A673 (cell line): ENCODE measurements around the gene DNASE1. TPM values are rescaled to one million over a fixed set of nuclear protein-coding genes. Genes with fewer than 3 reads are reported as not detected.
"Not testable (repeated sequence)": the region's sequence is repeated elsewhere in the genome, so short reads cannot be mapped to it uniquely, and the experiment has no call there.

Experiments used
- BruUV-seq: library from RNA; stranded (reverse); fragments of 400-500 nt; replicated peaks from 2 replicates; lab custom pipeline; 2021; lab: Mats Ljungman, UMichigan
- CTCF ChIA-PET: fragments of 300-600 bp; sonication (Branson Sonifier 250); formaldehyde crosslinking; loops from one replicate; lab custom pipeline; 2022; ENCODE audit warnings: antibody characterized with exemption; lab: Charles Lee
- POLR2A ChIA-PET: fragments of 300-600 bp; sonication (Branson Sonifier 250); formaldehyde crosslinking; loops from one replicate; lab custom pipeline; 2022; ENCODE audit warnings: antibody characterized with exemption; ENCODE audit not compliant: low non-redundant PET; lab: Charles Lee
- DNase-seq: peaks from one replicate; pipeline ENCODE4 v3.0.0-alpha.2; 2015; ENCODE audit warnings: low spot score
- H3K27ac ChIP-seq: fragments of 200-600 bp; sonication (generic); 2 replicates; pipeline ENCODE4 v1.5.1; 2016; ENCODE audit warnings: mixed run types, low read depth, mild to moderate bottlenecking, mixed read lengths, antibody characterized with exemption, low read length; ENCODE audit not compliant: poor library complexity, severe bottlenecking
- H3K27me3 ChIP-seq: fragments of 200-600 bp; sonication (generic); replicated peaks from 2 replicates; pipeline ENCODE4 v1.6.1; 2017; ENCODE audit warnings: mixed run types, low read depth, mild to moderate bottlenecking, mixed read lengths, antibody characterized with exemption, low read length; ENCODE audit not compliant: insufficient read depth, poor library complexity
- H3K36me3 ChIP-seq: fragments of 200-600 bp; sonication (generic); 2 replicates; pipeline ENCODE4 v1.6.1; 2016; ENCODE audit warnings: mixed run types, mild to moderate bottlenecking, mixed read lengths, antibody characterized with exemption, low read length; ENCODE audit not compliant: insufficient read depth, poor library complexity, severe bottlenecking
- H3K4me1 ChIP-seq: fragments of 200-600 bp; sonication (generic); 2 replicates; pipeline ENCODE4 v1.6.1; 2017; ENCODE audit warnings: mixed run types, mild to moderate bottlenecking, mixed read lengths, antibody characterized with exemption, low read length; ENCODE audit not compliant: insufficient read depth, poor library complexity, severe bottlenecking
- H3K4me3 ChIP-seq: fragments of 200-600 bp; sonication (generic); 2 replicates; pipeline ENCODE4 v1.5.1; 2016; ENCODE audit warnings: low read depth, mixed run types, mild to moderate bottlenecking, mixed read lengths, low read length; ENCODE audit not compliant: poor library complexity, severe bottlenecking
- H3K9me3 ChIP-seq: fragments of 200-600 bp; sonication (generic); 2 replicates; pipeline ENCODE4 v1.6.1; 2016; ENCODE audit warnings: mixed run types, low read depth, mild to moderate bottlenecking, mixed read lengths, antibody characterized with exemption, low read length; ENCODE audit not compliant: poor library complexity, severe bottlenecking
- EZH2 ChIP-seq: fragments of 200-600 bp; sonication (generic); IDR thresholded peaks from 2 replicates; pipeline ENCODE4 v1.6.1; 2017; ENCODE audit warnings: borderline replicate concordance, low read depth, mild to moderate bottlenecking, mixed read lengths, antibody characterized with exemption, low read length; ENCODE audit not compliant: poor library complexity, severe bottlenecking
- intact Hi-C: fragments of 100-400 bp; cut with micrococcal nuclease; formaldehyde crosslinking; loops from one replicate; pipeline ENCODE4 v1.10.0; 2022; ENCODE audit not compliant: unreplicated experiment
- total RNA-seq: library from RNA; stranded (reverse); gene quantifications from 2 replicates; pipeline ENCODE4 v1.2.3, GENCODE V29; 2021
- TF ChIP-seq, protein P1 (sequence below): fragments of 300-800, 200-600 bp; sonication (generic); conservative IDR thresholded peaks from 2 replicates; pipeline ENCODE4 v1.5.1; 2017; ENCODE audit warnings: low read depth, mild to moderate bottlenecking, antibody characterized with exemption, low read length, moderate library complexity, mixed read lengths

The DNASE1 gene
- total RNA-seq, 1 experiment from 2014 or later, result 17.9 TPM

DNA sequence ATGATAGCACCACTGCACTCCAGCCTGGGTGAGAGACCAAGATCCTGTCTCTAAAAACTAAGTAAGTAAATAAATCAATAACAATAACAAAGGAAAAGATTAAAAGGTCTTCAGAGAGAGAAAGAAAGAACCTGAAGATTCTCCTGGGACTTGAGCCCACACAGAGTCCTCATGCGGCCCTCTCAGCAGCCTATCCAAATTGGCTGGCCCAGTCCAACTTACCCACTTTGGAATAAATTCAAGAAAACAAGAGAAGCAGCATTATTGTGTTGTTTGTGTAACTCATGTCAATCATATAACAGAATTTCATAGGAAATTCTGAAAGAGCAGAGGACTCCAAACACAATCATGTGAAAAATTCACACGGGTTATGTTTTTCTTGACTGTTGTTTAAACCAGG is 46.9 kb upstream of the DNASE1 start:
- no TSS peak for BruUV-seq
- no peaks in the 10 kb centered on the region for H3K36me3 ChIP-seq
- ChIA-PET POLR2A (no interaction called here), CTCF (no interaction called here)
- intact Hi-C loops, result no loop called here
- H3K4me1 ChIP-seq, result peaks cover 3% of the 10 kb centered on the region
- H3K27me3 ChIP-seq, result no peaks in the 10 kb centered on the region
- TF ChIP-seq, protein P1, sequence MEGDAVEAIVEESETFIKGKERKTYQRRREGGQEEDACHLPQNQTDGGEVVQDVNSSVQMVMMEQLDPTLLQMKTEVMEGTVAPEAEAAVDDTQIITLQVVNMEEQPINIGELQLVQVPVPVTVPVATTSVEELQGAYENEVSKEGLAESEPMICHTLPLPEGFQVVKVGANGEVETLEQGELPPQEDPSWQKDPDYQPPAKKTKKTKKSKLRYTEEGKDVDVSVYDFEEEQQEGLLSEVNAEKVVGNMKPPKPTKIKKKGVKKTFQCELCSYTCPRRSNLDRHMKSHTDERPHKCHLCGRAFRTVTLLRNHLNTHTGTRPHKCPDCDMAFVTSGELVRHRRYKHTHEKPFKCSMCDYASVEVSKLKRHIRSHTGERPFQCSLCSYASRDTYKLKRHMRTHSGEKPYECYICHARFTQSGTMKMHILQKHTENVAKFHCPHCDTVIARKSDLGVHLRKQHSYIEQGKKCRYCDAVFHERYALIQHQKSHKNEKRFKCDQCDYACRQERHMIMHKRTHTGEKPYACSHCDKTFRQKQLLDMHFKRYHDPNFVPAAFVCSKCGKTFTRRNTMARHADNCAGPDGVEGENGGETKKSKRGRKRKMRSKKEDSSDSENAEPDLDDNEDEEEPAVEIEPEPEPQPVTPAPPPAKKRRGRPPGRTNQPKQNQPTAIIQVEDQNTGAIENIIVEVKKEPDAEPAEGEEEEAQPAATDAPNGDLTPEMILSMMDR, result no peak
- no peak for TF ChIP-seq EZH2
- DNase-seq, result no peak
- H3K27ac ChIP-seq, result no peak overlapping the region
- H3K4me3 ChIP-seq, result no peak overlapping the region
- no peaks in the 10 kb centered on the region for H3K9me3 ChIP-seq

DNA sequence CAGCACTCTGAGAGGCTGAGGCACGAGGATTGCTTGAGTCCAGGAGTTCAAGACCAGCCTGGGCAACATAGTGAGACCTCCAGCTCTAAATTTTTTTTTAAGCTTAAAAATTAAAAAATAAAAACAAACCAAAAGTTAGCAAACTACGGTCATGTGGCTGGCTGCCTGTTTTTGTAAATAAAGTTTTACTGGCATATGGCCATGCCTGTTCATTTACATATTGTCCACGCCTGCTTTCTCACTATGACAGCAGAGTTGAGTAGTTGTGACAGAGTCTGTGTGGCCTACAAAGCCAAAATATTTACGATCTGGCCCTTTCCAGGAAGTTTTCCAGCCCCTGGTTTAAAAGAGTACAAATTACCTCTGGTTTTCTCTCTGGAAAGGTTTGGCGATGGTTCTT is 46.4 kb upstream of the DNASE1 start:
- Histone ChIP-seq H3K9me3 (no peaks in the 10 kb centered on the region), H3K36me3 (no peaks in the 10 kb centered on the region), H3K4me1 (peaks cover 8% of the 10 kb centered on the region), H3K4me3 (no peak overlapping the region), H3K27ac (no peak overlapping the region), H3K27me3 (no peaks in the 10 kb centered on the region)
- no peak for TF ChIP-seq EZH2
- TF ChIP-seq, protein P1, result no peak
- intact Hi-C loops, result no loop called here
- no peak for DNase-seq
- ChIA-PET CTCF (no interaction called here), POLR2A (no interaction called here)
- no TSS peak for BruUV-seq

DNA sequence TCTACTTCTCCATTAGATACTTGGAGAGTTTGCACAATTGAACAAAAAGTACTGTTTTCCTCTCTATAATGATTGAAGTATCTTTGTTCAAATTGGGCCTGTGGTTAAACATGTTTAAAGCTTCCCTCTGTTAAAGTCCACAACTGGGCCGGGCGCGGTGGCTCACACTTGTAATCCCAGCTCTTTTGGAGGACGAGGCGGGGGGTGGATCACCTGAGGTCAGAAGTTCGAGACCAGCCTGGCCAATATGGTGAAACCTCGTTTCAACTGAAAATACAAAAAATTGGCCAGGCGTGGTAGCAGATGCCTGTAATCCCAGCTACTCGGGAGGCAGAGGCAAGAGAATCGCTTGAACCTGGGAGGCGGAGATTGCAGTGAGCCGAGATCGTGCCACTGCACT is 45.5 kb upstream of the DNASE1 start:
- POLR2A ChIA-PET, H3K4me3 ChIP-seq, CTCF ChIA-PET, DNase-seq, H3K27me3 ChIP-seq, intact Hi-C loops, H3K36me3 ChIP-seq, H3K27ac ChIP-seq, BruUV-seq, H3K4me1 ChIP-seq, H3K9me3 ChIP-seq: not testable (repeated sequence)

DNA sequence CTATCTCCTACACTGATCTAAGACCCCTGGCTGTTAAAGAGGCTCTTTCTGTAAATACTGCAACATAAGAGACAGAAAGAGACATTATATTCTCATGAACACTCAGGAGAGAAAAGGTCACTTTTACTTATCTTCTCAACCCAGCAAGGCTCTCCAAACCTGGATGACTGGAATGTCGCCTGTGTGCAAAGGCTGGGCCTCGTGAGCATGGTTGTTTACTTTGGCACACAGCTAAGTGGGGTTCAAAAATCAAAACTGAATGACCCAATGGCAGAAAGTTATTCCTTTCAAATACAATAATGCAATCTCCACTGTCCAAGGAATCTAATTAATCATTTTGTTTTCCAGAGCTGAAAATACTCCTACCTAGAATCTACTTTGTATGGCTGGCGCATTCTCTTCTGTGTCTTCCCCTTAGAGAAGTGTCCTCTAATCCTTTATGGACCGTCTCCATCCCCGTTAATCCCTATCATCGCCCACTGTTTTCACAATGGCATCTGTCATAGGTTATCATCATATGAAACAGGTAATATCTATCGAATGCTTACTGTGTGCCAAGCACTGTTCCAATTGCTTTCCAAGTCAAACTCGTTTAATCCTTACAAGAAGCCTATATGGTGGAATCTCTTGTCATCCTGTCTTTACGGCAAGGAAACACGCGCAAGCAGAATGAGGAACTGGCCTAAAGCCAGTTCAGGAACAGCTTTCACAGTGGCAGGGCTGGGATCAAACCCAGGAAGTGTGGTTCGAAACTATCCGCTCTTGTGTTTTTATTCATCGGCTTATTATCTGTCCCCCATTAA is 44.4 kb upstream of the DNASE1 start:
- POLR2A ChIA-PET, result no interaction called here
- no peak for DNase-seq

More for the DNA sequence above, 44.4 kb upstream of the DNASE1 start:
- TF ChIP-seq, protein P1, result no peak
- TF ChIP-seq EZH2, result no peak
- Histone ChIP-seq H3K27ac (no peak overlapping the region), H3K4me1 (peaks cover 8% of the 10 kb centered on the region), H3K4me3 (peak overlapping the region; percentile 92), H3K9me3 (no peaks in the 10 kb centered on the region), H3K27me3 (no peaks in the 10 kb centered on the region), H3K36me3 (peaks cover 4% of the 10 kb centered on the region)
- intact Hi-C loops, result no loop called here
- CTCF ChIA-PET, result no interaction called here
- BruUV-seq, result no TSS peak
